A549 (cell line): ENCODE results near the gene MPP3. TPM values are rescaled to one million over a fixed set of nuclear protein-coding genes. Genes with fewer than 3 reads are reported as not detected.
A peak's percentile ranks its signal among the peaks of the same experiment; 100 is the strongest.

ENCODE experiments used
- ATAC-seq, 2 experiments: fragments of 200-7000 bp in 1 of 2; fragments of >200 bp in 1 of 2; cut with Nextera tagmentation in 1 of 2; cut with Tn5 transposase in 1 of 2; 3 replicates each; pipeline versions ENCODE4 v1.8.0 to v1.9.1; 2018 to 2020; ENCODE audit warnings: mild to moderate bottlenecking in 1 of 2, moderate library complexity in 1 of 2
- CTCF ChIA-PET: fragments of 300-600 bp; sonication (Branson Sonifier 250); formaldehyde crosslinking; extraction: SDS; loops from one replicate; lab custom pipeline; 2021; ENCODE audit warnings: antibody characterized with exemption, inconsistent platforms; lab: Yijun Ruan, JAX
- POLR2A ChIA-PET: fragments of 350-600 bp; formaldehyde crosslinking; extraction: SDS; loops from one replicate; lab custom pipeline; 2021; ENCODE audit warnings: antibody characterized with exemption, inconsistent platforms; lab: Yijun Ruan, JAX
- DNase-seq, 2 experiments: peaks; one replicate each; pipeline versions ENCODE4 v3.0.0 to v3.0.0-alpha.2; 2011 to 2016; ENCODE audit warnings: low read depth in 1 of 2, low spot score in 1 of 2
- FAIRE-seq: peaks from 2 replicates; lab custom pipeline; 2011; peaks lifted over from hg19 to GRCh38; lab: Jason Lieb, UNC
- H3K27ac ChIP-seq, 2 experiments: fragments of >200 bp; sonication (Bioruptor Twin); formaldehyde crosslinking; 3 replicates each; pipeline ENCODE4 v1.5.1; 2016 to 2017
- H3K4me1 ChIP-seq: fragments of >200 bp; sonication (Bioruptor Twin); formaldehyde crosslinking; 3 replicates; pipeline ENCODE4 v1.6.1; 2016
- H3K4me2 ChIP-seq: fragments of >200 bp; sonication (Bioruptor Twin); formaldehyde crosslinking; 3 replicates; pipeline ENCODE4 v1.6.1; 2016
- H3K4me3 ChIP-seq: fragments of >200 bp; sonication (Bioruptor Twin); formaldehyde crosslinking; 3 replicates; pipeline ENCODE4 v1.5.1; 2016
- H3K9me3 ChIP-seq: fragments of >200 bp; sonication (Bioruptor Twin); formaldehyde crosslinking; 3 replicates; pipeline ENCODE4 v1.6.1; 2016
- ATOH8 ChIP-seq: fragments of 250-450 bp; sonication (Bioruptor Pico); IDR thresholded peaks from 2 replicates; pipeline ENCODE4 v1.5.0; 2020; ENCODE audit warnings: low read depth, mild to moderate bottlenecking, moderate library complexity
- BHLHE40 ChIP-seq: IDR thresholded peaks from 2 replicates; pipeline ENCODE4 v1.6.1; 2012; ENCODE audit warnings: low read depth, low read length, inconsistent platforms
- CBX2 ChIP-seq: fragments of 200-600 bp; sonication (generic); IDR thresholded peaks from 2 replicates; pipeline ENCODE4 v1.6.1; 2016; ENCODE audit warnings: low read depth, mild to moderate bottlenecking, borderline replicate concordance
- E2F6 ChIP-seq: IDR thresholded peaks from 2 replicates; pipeline ENCODE4 v1.6.1; 2012; ENCODE audit warnings: low read depth, borderline replicate concordance
- EHMT2 ChIP-seq: fragments of 200-600 bp; sonication (generic); IDR thresholded peaks from 2 replicates; pipeline ENCODE4 v1.6.1; 2016; ENCODE audit warnings: antibody characterized with exemption, low read depth, mild to moderate bottlenecking, moderate library complexity
- EP300 ChIP-seq, 2 experiments: fragments of >200 bp; sonication (Bioruptor Twin); formaldehyde crosslinking; IDR thresholded peaks; 2 replicates in 1 of 2; 3 replicates in 1 of 2; pipeline ENCODE4 v1.6.1; 2016 to 2017
- ESRRA ChIP-seq: fragments of 150-350 bp; IDR thresholded peaks from 2 replicates; pipeline ENCODE4 v1.6.1; 2014; ENCODE audit warnings: mild to moderate bottlenecking, low read length, borderline replicate concordance
- FOXS1 ChIP-seq: fragments of 250-450 bp; sonication (Bioruptor Pico); IDR thresholded peaks from 2 replicates; pipeline ENCODE4 v1.5.0; 2020; ENCODE audit warnings: mild to moderate bottlenecking, moderate library complexity
- HMGXB4 ChIP-seq: fragments of 250-450 bp; sonication (Bioruptor Pico); IDR thresholded peaks from 2 replicates; pipeline ENCODE4 v1.5.0; 2021; ENCODE audit warnings: mild to moderate bottlenecking, moderate library complexity, borderline replicate concordance
- HOXA7 ChIP-seq: fragments of 250-450 bp; sonication (Bioruptor Pico); IDR thresholded peaks from 2 replicates; pipeline ENCODE4 v1.5.0; 2020; ENCODE audit warnings: mild to moderate bottlenecking, moderate library complexity
- HOXB13 ChIP-seq: fragments of 250-450 bp; sonication (Bioruptor Pico); IDR thresholded peaks from 2 replicates; pipeline ENCODE4 v1.5.0; 2020; ENCODE audit warnings: low read depth, mild to moderate bottlenecking, moderate library complexity
- HOXB5 ChIP-seq: fragments of 250-450 bp; sonication (Bioruptor Pico); IDR thresholded peaks from 2 replicates; pipeline ENCODE4 v1.5.0; 2020; ENCODE audit warnings: mild to moderate bottlenecking, moderate library complexity
- JUNB ChIP-seq: fragments of >200 bp; sonication (Bioruptor Twin); formaldehyde crosslinking; IDR thresholded peaks from 2 replicates; pipeline ENCODE4 v1.6.1; 2016
- MAX ChIP-seq: IDR thresholded peaks from 2 replicates; pipeline ENCODE4 v1.6.1; 2012
- MYC ChIP-seq: IDR thresholded peaks from 2 replicates; pipeline ENCODE4 v1.6.1; 2012; ENCODE audit warnings: mild to moderate bottlenecking, inconsistent platforms, low read length, improper control_type of control experiment, borderline replicate concordance
- NFE2L2 ChIP-seq: fragments of 150-350 bp; conservative IDR thresholded peaks from 2 replicates; pipeline ENCODE4 v1.6.1; 2014; ENCODE audit warnings: low read length
- RARB ChIP-seq: fragments of 250-450 bp; sonication (Bioruptor Pico); IDR thresholded peaks from 2 replicates; pipeline ENCODE4 v1.8.0; 2021; ENCODE audit warnings: mild to moderate bottlenecking, moderate library complexity
- RCOR1 ChIP-seq: fragments of 150-350 bp; IDR thresholded peaks from 2 replicates; pipeline ENCODE4 v1.6.1; 2014; ENCODE audit warnings: antibody characterized with exemption, low read length, low read depth
- REST ChIP-seq: fragments of 200-600 bp; sonication (generic); IDR thresholded peaks from 2 replicates; pipeline ENCODE4 v1.6.1; 2016; ENCODE audit warnings: antibody characterized with exemption, mild to moderate bottlenecking, moderate library complexity
- SMC3 ChIP-seq: fragments of >200 bp; sonication (Bioruptor Twin); formaldehyde crosslinking; IDR thresholded peaks from 3 replicates; pipeline ENCODE4 v1.6.1; 2018; ENCODE audit warnings: inconsistent platforms
- TFCP2L1 ChIP-seq: fragments of 250-450 bp; sonication (Bioruptor Pico); IDR thresholded peaks from 2 replicates; pipeline ENCODE4 v1.5.0; 2021; ENCODE audit warnings: mild to moderate bottlenecking
- TP53 ChIP-seq: fragments of 250-450 bp; sonication (Bioruptor Pico); IDR thresholded peaks from 2 replicates; pipeline ENCODE4 v1.5.0; 2021; ENCODE audit warnings: mild to moderate bottlenecking, moderate library complexity
- USF2 ChIP-seq: fragments of 450-650 bp; IDR thresholded peaks from 2 replicates; pipeline ENCODE4 v1.6.1; 2014; ENCODE audit warnings: antibody characterized with exemption
- ZC3H11A ChIP-seq: fragments of 450-650 bp; IDR thresholded peaks from 2 replicates; pipeline ENCODE4 v1.6.1; 2014; ENCODE audit warnings: antibody characterized with exemption, mild to moderate bottlenecking
- ZNF302 ChIP-seq: fragments of 250-450 bp; sonication (Bioruptor Pico); IDR thresholded peaks from 2 replicates; pipeline ENCODE4 v1.9.0; 2021; ENCODE audit warnings: inconsistent platforms, mild to moderate bottlenecking, moderate library complexity
- WGBS: methylation state at CpG from one replicate; pipeline ENCODE4 v1.1.6; 2017; ENCODE audit errors: missing lambda C conversion rate; 5-methylcytosine and 5-hydroxymethylcytosine counted together
- polyA plus RNA-seq, 4 experiments: library from polyadenylated mRNA; depleted of rRNA in 3 of 4; stranded (reverse); fragments of >200 nt; fragmentation: RNase III in 1 of 4; extraction: RNeasy Plus Mini Kit Qiagen cat#74134 plus additional on column Dnase treatment in 1 of 4; gene quantifications; 2 replicates in 3 of 4; 3 replicates in 1 of 4; pipeline ENCODE4 v1.2.3, GENCODE V29; 2011 to 2017

The MPP3 gene
- polyA plus RNA-seq, 2 of the 4 experiments (the other 2 are of a cell fraction), result 15.5 to 21.4 TPM

- 72% methylated on average over 12 of the region's 12 CpGs for WGBS
- no peak for TF ChIP-seq TP53 (CRISPR knock-in tag)
- TF ChIP-seq RARB (CRISPR knock-in tag), result no peak
- no peak for TF ChIP-seq HMGXB4 (CRISPR knock-in tag)
- TF ChIP-seq TFCP2L1 (CRISPR knock-in tag), result no peak
- no peak for TF ChIP-seq ATOH8 (CRISPR knock-in tag)
- no peak for TF ChIP-seq FOXS1
- TF ChIP-seq HOXB13 (CRISPR knock-in tag), result no peak
- TF ChIP-seq MAX, result no peak
- no peak for TF ChIP-seq EP300 (IDR thresholded peaks at IDR 0.05)
- no peak for TF ChIP-seq EHMT2
- no peak for TF ChIP-seq HOXA7 (CRISPR knock-in tag)
- TF ChIP-seq HOXB5 (CRISPR knock-in tag), result no peak
- TF ChIP-seq USF2, result no peak
- TF ChIP-seq ZNF302, result no peak
- no peak for TF ChIP-seq NFE2L2
- Histone ChIP-seq H3K27ac (peak overlapping the region; percentile 25 to 39; a peak in 1 of 6 replicates), H3K9me3 (no peaks in the 10 kb centered on the region), H3K4me1 (peaks cover 5% of the 10 kb centered on the region; the same call in 1 of the 3 replicates), H3K4me2 (no peak overlapping the region), H3K4me3 (no peak overlapping the region)
- ChIA-PET CTCF (interaction anchor here (0.7 to 13.9 kb wide), 9 partner anchors 16 to 283 kb away, joined by 3 to 168 read pairs (median 4); partner anchors contain the start of gene CD300LG), POLR2A (no interaction called here)
- FAIRE-seq (no peak), ATAC-seq (no peak), DNase-seq (no peak)
These were observed 27.3 kb upstream of the MPP3 start for GRCh38 chr17:43860077-43860725.

GRCh38 chr17:43857957-43858600, 25.1 kb upstream of the MPP3 start:
- no peak overlapping the region for H3K27ac ChIP-seq
- H3K4me3 ChIP-seq, result no peak overlapping the region
- H3K9me3 ChIP-seq, result no peaks in the 10 kb centered on the region
- ATAC-seq (no peak), DNase-seq (no peak), FAIRE-seq (no peak)
- peaks cover 5% of the 10 kb centered on the region; the same call in 1 of the 3 replicates for H3K4me1 ChIP-seq
- H3K4me2 ChIP-seq, result no peak overlapping the region
- ChIA-PET CTCF (interaction anchor here (0.6 to 13.9 kb wide), 9 partner anchors 13 to 372 kb away, joined by 3 to 168 read pairs (median 4); partner anchors contain the start of gene CD300LG), POLR2A (no interaction called here)
- no peak for TF ChIP-seq CBX2
- TF ChIP-seq SMC3, result no peak
- no peak for TF ChIP-seq ZC3H11A
- no peak for TF ChIP-seq JUNB
- TF ChIP-seq E2F6, result no peak
- TF ChIP-seq MAX, result no peak
- no peak for TF ChIP-seq REST
- no peak for TF ChIP-seq RCOR1
- TF ChIP-seq BHLHE40, result no peak
- no peak for TF ChIP-seq EP300 (IDR thresholded peaks at IDR 0.05)
- no peak for TF ChIP-seq ESRRA
- TF ChIP-seq MYC, result no peak
- 38% methylated on average over 12 of the region's 12 CpGs for WGBS
